Psoas muscle (tissue), 8 donors: ENCODE measurements around the gene MCL1. TPM values are rescaled to one million over a fixed set of nuclear protein-coding genes. Genes with fewer than 3 reads are reported as not detected.

Experiments
- ATAC-seq, 4 donors: fragments of 200-7000 bp; cut with Tn5 transposase; one replicate each; pipeline ENCODE4 v1.9.1; 2020; ENCODE audit warnings: moderate library complexity in 3 of 4, mild to moderate bottlenecking in 2 of 4
- DNase-seq, 2 donors: peaks; one replicate each; pipeline ENCODE4 v3.0.0-alpha.2; 2020
- H3K27ac ChIP-seq: fragments of 200-600 bp; one replicate; pipeline ENCODE4 v1.8.0; 2022
- H3K27me3 ChIP-seq, 3 donors: fragments of 200-600 bp in 1 of 3; one replicate each; pipeline versions ENCODE4 v1.6.1 to v1.8.0; 2013 to 2022; ENCODE audit warnings: low read length in 2 of 3, mild to moderate bottlenecking in 2 of 3, moderate library complexity in 1 of 3; ENCODE audit not compliant: insufficient read depth in 3 of 3
- H3K36me3 ChIP-seq, 2 donors: fragments of 200-600 bp in 1 of 2; one replicate each; pipeline versions ENCODE4 v1.6.1 to v1.8.0; 2013 to 2022; ENCODE audit warnings: low read depth in 1 of 2, mild to moderate bottlenecking in 1 of 2, moderate library complexity in 1 of 2; ENCODE audit not compliant: insufficient read depth in 1 of 2
- H3K4me1 ChIP-seq: fragments of 200-600 bp; one replicate; pipeline ENCODE4 v1.8.0; 2022
- H3K4me3 ChIP-seq: fragments of 200-600 bp; one replicate; pipeline ENCODE4 v1.8.0; 2022; ENCODE audit warnings: mild to moderate bottlenecking
- H3K9me3 ChIP-seq: fragments of 200-600 bp; one replicate; pipeline ENCODE4 v1.8.0; 2022
- WGBS, 3 donors: extraction: QIAGEN DNeasy Blood & Tissue Kit; methylation state at CpG; one replicate each; pipeline versions ENCODE4 v1.1.6 to v1.1.7; 2013; 5-methylcytosine and 5-hydroxymethylcytosine counted together
- intact Hi-C, 2 donors: fragments of 100-400 bp; cut with DNase I; formaldehyde crosslinking; loops; one replicate each; pipeline versions ENCODE4 v1.11.0 to v1.14.2; 2022
- polyA plus RNA-seq, 3 donors: library from polyadenylated mRNA; stranded (reverse); fragments of 200-250 nt; gene quantifications; one replicate each; pipeline ENCODE4 v1.2.3, GENCODE V29; 2013
- total RNA-seq, 4 donors: library from RNA; stranded (reverse); fragmentation: NEBNext Ultra II Directional in 2 of 4; extraction: Animal tissue kit (Norgen Biotek cat#: 25700) in 2 of 4; gene quantifications; one replicate each; pipeline versions ENCODE4 v1.2.1 to v1.2.4, GENCODE V29; 2021 to 2023
- TF ChIP-seq, protein P1 (sequence below): fragments of 200-600 bp; IDR thresholded peaks from one replicate; pipeline ENCODE4 v1.8.0; 2022; ENCODE audit warnings: antibody characterized with exemption
- donor health status: healthy with polysubstance abuse.
- donor health status: DM: no; HTN: no; CAD: no; lungs with moderate emphysema.
- donor health status: Bipolar disorder and iron deficiency.
- donor health status: healthy.
- donor health status: DM: yes; HTN: yes; CAD: no.
- donor health status: DM: no; HTN: no; CAD: no.
- donor health status: DM: no; HTN: no; CAD: no.
- donor health status: DM: yes; HTN: yes; CAD: no.

MCL1 gene
- total and polyA plus RNA-seq, 7 donors: 97.2 to 192 (median 128) TPM

GRCh38 chr1:150572918-150573647 is 6.3 kb downstream of the MCL1 start:
- DNase-seq: no peak
- TF ChIP-seq, protein P1, sequence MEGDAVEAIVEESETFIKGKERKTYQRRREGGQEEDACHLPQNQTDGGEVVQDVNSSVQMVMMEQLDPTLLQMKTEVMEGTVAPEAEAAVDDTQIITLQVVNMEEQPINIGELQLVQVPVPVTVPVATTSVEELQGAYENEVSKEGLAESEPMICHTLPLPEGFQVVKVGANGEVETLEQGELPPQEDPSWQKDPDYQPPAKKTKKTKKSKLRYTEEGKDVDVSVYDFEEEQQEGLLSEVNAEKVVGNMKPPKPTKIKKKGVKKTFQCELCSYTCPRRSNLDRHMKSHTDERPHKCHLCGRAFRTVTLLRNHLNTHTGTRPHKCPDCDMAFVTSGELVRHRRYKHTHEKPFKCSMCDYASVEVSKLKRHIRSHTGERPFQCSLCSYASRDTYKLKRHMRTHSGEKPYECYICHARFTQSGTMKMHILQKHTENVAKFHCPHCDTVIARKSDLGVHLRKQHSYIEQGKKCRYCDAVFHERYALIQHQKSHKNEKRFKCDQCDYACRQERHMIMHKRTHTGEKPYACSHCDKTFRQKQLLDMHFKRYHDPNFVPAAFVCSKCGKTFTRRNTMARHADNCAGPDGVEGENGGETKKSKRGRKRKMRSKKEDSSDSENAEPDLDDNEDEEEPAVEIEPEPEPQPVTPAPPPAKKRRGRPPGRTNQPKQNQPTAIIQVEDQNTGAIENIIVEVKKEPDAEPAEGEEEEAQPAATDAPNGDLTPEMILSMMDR: no peak
- Histone ChIP-seq H3K4me3 (peak overlapping the region; percentile 92), H3K36me3 (peaks cover 18 to 70% of the 10 kb centered on the region in 2 donors), H3K27ac (peak overlapping the region; percentile 100), H3K4me1 (peaks cover 56% of the 10 kb centered on the region), H3K9me3 (no peaks in the 10 kb centered on the region), H3K27me3 (no peaks in the 10 kb centered on the region)
- 25 to 63% (median 32%) methylated on average over 4 of the region's 4 CpGs for WGBS, 3 donors
- ATAC-seq: no peak
- intact Hi-C loops: no loop called here

GRCh38 chr1:150568594-150568966 is 10.8 kb downstream of the MCL1 start:
- Histone ChIP-seq H3K27me3 (no peaks in the 10 kb centered on the region), H3K27ac (peak overlapping the region; percentile 100), H3K4me3 (peak overlapping the region; percentile 45), H3K4me1 (peaks cover 80% of the 10 kb centered on the region), H3K36me3 (peaks cover 4 to 25% of the 10 kb centered on the region in 2 donors), H3K9me3 (no peaks in the 10 kb centered on the region)
- ATAC-seq (peak; percentile 9 to 33 (median 15)), DNase-seq (no peak)
- TF ChIP-seq, protein P1: no peak
- intact Hi-C loops: loop anchor here in 1 of 2 donors (5.0 to 10.0 kb wide), 2 partner anchors 126 to 404 kb away; partner anchors contain the start of genes CERS2 and GOLPH3L

GRCh38 chr1:150567717-150568593 is 11.5 kb downstream of the MCL1 start:
- Histone ChIP-seq H3K9me3 (no peaks in the 10 kb centered on the region), H3K27ac (peak overlapping the region; percentile 100), H3K27me3 (no peaks in the 10 kb centered on the region), H3K36me3 (peaks cover 2 to 19% of the 10 kb centered on the region in 2 donors), H3K4me3 (peak overlapping the region; percentile 45), H3K4me1 (peaks cover 80% of the 10 kb centered on the region)
- TF ChIP-seq, protein P1: no peak
- intact Hi-C loops: loop anchor here in 1 of 2 donors (5.0 to 10.0 kb wide), 2 partner anchors 127 to 404 kb away; partner anchors contain the start of genes CERS2 and GOLPH3L
- peak; percentile 82 to 92 for DNase-seq
- peak; percentile 62 to 83 (median 73) for ATAC-seq
- 1 to 2% (median 2%) methylated on average over 10 of the region's 10 CpGs for WGBS, 3 donors

- peaks cover 80% of the 10 kb centered on the region for H3K4me1 ChIP-seq
- TF ChIP-seq, protein P1: no peak
- ATAC-seq: no peak
- WGBS, 3 donors: 11 to 21% (median 11%) methylated on average over 3 of the region's 3 CpGs
- H3K9me3 ChIP-seq: no peaks in the 10 kb centered on the region
- H3K27me3 ChIP-seq: no peaks in the 10 kb centered on the region
- DNase-seq: peak in 1 of 2 donors; percentile 58
- H3K4me3 ChIP-seq: peak overlapping the region; percentile 45
- peaks cover 0 to 12% of the 10 kb centered on the region in 2 donors for H3K36me3 ChIP-seq
- H3K27ac ChIP-seq: peak overlapping the region; percentile 100
- intact Hi-C loops: loop anchor here in 1 of 2 donors (5.0 to 10.0 kb wide), 2 partner anchors 127 to 405 kb away; partner anchors contain the start of genes CERS2 and GOLPH3L
Measured at GRCh38 chr1:150567341-150567716, 12.1 kb downstream of the MCL1 start.
